Measurements from ENCODE around the gene PPP1R14C. TPM values are rescaled to one million over a fixed set of nuclear protein-coding genes. Genes with fewer than 3 reads are reported as not detected.
A peak's percentile ranks its signal among the peaks of the same experiment; 100 is the strongest.

The PPP1R14C gene
- total RNA-seq, 1 donor from 2014 or later = 12.6 TPM

DNA sequence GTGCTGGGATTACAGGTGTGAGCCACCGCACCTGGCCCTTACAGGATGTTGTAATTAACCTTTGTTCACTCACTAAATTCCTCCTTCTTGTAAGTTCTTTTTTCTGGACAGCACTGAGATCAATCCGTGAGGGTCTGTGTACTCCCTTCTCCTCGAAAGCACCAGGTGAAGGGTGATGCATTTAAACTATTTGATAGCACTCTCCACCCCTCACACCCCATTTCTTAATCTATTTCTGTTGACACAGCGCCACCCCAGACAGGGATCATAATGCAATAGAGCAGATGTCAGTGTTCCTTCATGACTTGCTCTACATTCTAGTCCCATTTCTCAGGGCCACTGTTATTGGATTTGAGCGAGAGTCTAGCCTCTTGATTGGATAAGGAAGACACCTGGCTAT lies 46.3 kb downstream of the PPP1R14C start:
- DNase-seq (ENCODE audit: extremely low spot score, unreplicated experiment) = no peak
- Mint-ChIP-seq H3K27me3 (peaks cover 5% of the 10 kb centered on the region), H3K36me3 (peaks cover 10% of the 10 kb centered on the region), H3K9me3 (no peaks in the 10 kb centered on the region), H3K4me1 (ENCODE audit: unreplicated experiment) (no peaks in the 10 kb centered on the region), H3K27ac (no peak overlapping the region), H3K4me3 (no peak overlapping the region)
- TF ChIP-seq, protein P1, sequence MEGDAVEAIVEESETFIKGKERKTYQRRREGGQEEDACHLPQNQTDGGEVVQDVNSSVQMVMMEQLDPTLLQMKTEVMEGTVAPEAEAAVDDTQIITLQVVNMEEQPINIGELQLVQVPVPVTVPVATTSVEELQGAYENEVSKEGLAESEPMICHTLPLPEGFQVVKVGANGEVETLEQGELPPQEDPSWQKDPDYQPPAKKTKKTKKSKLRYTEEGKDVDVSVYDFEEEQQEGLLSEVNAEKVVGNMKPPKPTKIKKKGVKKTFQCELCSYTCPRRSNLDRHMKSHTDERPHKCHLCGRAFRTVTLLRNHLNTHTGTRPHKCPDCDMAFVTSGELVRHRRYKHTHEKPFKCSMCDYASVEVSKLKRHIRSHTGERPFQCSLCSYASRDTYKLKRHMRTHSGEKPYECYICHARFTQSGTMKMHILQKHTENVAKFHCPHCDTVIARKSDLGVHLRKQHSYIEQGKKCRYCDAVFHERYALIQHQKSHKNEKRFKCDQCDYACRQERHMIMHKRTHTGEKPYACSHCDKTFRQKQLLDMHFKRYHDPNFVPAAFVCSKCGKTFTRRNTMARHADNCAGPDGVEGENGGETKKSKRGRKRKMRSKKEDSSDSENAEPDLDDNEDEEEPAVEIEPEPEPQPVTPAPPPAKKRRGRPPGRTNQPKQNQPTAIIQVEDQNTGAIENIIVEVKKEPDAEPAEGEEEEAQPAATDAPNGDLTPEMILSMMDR (conservative IDR thresholded peaks at IDR 0.05) = no peak

DNA sequence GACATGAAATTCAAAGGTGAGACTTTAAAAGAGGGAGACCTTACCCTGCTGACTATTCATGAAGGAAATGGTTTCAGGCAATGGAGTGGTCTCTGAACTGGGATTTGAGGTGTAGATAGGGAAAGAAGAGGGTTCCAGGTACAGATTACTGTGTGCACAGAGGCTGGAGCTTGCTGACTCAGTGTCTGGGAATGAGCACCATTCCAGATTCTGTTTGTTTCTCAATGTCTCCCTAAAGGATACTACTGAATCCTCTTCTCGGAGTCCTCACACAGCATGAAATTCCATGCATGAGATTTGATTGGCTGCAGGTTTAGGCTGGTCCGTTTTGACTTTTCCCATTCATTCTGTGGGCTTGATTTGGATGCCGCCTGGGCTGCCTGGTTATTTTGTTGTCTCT lies 49.0 kb downstream of the PPP1R14C start:
- Mint-ChIP-seq H3K27ac (no peak overlapping the region), H3K9me3 (no peaks in the 10 kb centered on the region), H3K4me1 (ENCODE audit: unreplicated experiment) (peaks cover 13% of the 10 kb centered on the region), H3K36me3 (peaks cover 10% of the 10 kb centered on the region), H3K4me3 (no peak overlapping the region), H3K27me3 (peaks cover 5% of the 10 kb centered on the region)
- TF ChIP-seq, protein P1 (conservative IDR thresholded peaks at IDR 0.05) = no peak
- no peak for DNase-seq (ENCODE audit: extremely low spot score, unreplicated experiment)

DNA sequence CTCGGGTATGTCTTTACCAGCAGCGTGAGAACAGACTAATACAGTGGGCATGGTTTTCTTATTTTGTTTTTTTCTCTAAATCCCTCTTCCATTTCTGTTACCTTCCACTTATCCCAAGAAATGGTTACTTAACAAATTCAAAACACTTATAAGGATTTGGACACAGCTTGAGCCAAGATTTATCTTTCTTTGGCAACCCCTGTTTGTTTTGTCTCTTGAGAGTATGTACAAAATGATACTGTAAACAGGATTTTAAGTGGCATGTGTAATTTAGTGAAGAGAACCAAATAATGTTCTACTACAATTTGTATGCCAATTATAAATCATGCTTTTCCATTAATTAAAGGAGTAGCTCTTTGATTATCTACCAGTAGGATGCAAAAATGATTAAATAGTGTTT lies 51.4 kb downstream of the PPP1R14C start:
- Mint-ChIP-seq H3K4me1 (ENCODE audit: unreplicated experiment) (peaks cover 19% of the 10 kb centered on the region), H3K36me3 (peaks cover 10% of the 10 kb centered on the region), H3K4me3 (no peak overlapping the region), H3K27ac (no peak overlapping the region), H3K9me3 (no peaks in the 10 kb centered on the region), H3K27me3 (peaks cover 5% of the 10 kb centered on the region)
- no peak for DNase-seq (ENCODE audit: extremely low spot score, unreplicated experiment)
- TF ChIP-seq, protein P1 (conservative IDR thresholded peaks at IDR 0.05) = no peak

DNA sequence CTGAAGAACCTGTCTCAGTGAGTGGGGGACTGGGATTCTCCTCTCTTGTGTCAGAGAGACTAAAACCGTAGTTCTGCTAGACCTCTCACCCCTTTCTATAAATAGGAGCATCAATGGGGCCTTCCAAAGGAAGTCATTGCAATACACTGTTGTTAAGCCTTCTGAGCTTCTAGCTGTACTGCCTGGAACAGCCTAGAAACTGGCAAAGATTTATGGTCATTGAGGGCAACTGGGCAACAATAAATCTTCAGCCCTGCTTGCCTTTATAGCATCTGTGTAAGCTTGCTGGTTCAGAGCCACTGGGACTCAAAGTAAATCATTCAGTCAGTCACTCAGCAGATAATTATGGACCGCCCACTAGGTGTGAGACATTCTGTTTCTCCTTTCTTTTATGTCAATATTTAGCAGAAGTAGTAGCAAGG lies 53.2 kb downstream of the PPP1R14C start:
- Mint-ChIP-seq H3K36me3 (peaks cover 10% of the 10 kb centered on the region), H3K9me3 (no peaks in the 10 kb centered on the region), H3K27me3 (peaks cover 5% of the 10 kb centered on the region), H3K27ac (no peak overlapping the region), H3K4me3 (no peak overlapping the region), H3K4me1 (ENCODE audit: unreplicated experiment) (peaks cover 27% of the 10 kb centered on the region)
- no peak for DNase-seq (ENCODE audit: extremely low spot score, unreplicated experiment)
- TF ChIP-seq, protein P1 (conservative IDR thresholded peaks at IDR 0.05) = no peak

DNA sequence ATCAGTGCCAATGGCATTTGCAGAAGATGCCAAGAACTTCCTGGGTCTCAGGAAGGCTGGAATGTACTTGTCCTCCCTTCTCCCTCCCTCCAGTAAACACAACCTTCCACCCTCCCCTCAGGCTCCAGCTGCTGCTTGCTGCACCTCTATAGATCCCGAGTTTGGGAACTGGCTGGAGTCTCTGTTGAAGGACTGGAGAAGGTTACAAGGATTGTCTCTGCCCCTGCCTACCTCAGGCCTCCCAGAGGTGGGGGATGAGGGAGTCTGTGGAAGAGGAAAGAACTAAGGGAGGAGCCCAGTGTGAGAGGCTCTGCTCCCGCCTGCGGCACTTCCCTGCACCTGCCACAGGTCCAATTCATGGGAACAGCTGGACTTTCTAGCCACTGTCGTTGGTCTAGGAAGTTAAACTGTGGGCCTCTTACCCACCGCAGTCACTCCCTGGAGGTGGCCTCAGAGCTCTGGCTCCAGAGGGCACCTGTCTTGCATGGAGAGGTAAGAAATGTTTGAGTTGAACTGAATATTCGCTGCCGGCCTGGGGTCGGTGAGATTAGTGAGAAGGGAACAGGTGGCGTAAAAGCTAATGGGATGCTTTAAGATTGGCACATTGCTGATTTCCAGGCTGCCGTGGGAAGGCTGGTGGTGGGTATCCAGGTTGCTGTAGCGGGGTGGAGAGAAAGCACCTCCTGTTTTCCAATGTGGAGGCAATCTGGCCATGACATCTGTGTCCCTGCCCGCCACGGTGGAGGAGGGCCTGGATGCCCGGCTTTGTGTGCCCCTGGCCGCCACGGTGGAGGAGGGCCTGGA lies 54.3 kb downstream of the PPP1R14C start:
- no peak overlapping the region for H3K4me3 Mint-ChIP-seq
- peaks cover 10% of the 10 kb centered on the region for H3K36me3 Mint-ChIP-seq
- TF ChIP-seq, protein P1 (conservative IDR thresholded peaks at IDR 0.05) = no peak
- no peak for DNase-seq (ENCODE audit: extremely low spot score, unreplicated experiment)
- no peaks in the 10 kb centered on the region for H3K9me3 Mint-ChIP-seq
- H3K27me3 Mint-ChIP-seq = no peaks in the 10 kb centered on the region
- peaks cover 31% of the 10 kb centered on the region for H3K4me1 Mint-ChIP-seq (ENCODE audit: unreplicated experiment)
- peak overlapping the region; percentile 41 for H3K27ac Mint-ChIP-seq

All from type B pancreatic cell (in vitro differentiated cells).